Erythroblast (primary cell): Measurements from ENCODE around the gene MXI1.
A peak's percentile ranks its signal among the peaks of the same experiment; 100 is the strongest.
"Not testable (repeated sequence)": the region's sequence is repeated elsewhere in the genome, so short reads cannot be mapped to it uniquely, and the experiment has no call there.

ENCODE experiments used
- DNase-seq, 2 experiments: peaks; one replicate each; lab custom pipeline; 2025; lab: John Stamatoyannopoulos, UW
- GATA1 ChIP-seq: IDR thresholded peaks from 2 replicates; pipeline ENCODE4 v1.6.1; 2011; ENCODE audit warnings: low read depth, mild to moderate bottlenecking, control low read depth, low read length, moderate library complexity
- POLR2A ChIP-seq: IDR thresholded peaks from 2 replicates; pipeline ENCODE4 v1.6.1; 2011; ENCODE audit warnings: mild to moderate bottlenecking, low read length

MXI1 gene

GRCh38 chr10:110225756-110226542, 18.5 kb downstream of the MXI1 start:
- TF ChIP-seq POLR2A (peak; percentile 8), GATA1 (no peak)
- peak; percentile 94 to 97 for DNase-seq

DNA sequence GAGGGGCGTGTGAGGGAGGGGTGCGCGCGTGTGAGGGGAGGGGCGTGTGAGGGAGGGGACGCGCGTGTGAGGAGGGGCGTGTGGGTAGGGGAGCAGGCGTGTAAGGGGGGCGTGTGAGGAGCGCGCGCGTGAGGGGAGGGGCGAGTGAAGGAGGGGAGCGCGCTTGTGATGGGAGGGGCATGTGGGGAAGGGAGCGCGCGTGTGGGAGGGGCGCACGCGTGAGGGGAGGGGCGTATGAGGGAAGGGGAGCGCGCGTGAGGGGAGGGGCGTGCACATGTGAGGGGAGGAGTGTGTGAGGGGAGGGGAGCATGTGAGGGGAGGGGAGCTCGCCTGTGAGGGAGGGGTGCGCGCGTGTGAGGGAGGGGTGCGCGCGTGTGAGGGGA, 19.1 kb downstream of the MXI1 start:
- TF ChIP-seq GATA1: no peak
- peak; percentile 93 for DNase-seq

- TF ChIP-seq GATA1 (no peak), POLR2A (no peak)
- DNase-seq: peak; percentile 80 to 88
These were observed 19.7 kb downstream of the MXI1 start for GRCh38 chr10:110226926-110227641.

GRCh38 chr10:110228066-110228465, 20.7 kb downstream of the MXI1 start:
- TF ChIP-seq GATA1 (no peak), POLR2A (no peak)
- no peak for DNase-seq

DNA sequence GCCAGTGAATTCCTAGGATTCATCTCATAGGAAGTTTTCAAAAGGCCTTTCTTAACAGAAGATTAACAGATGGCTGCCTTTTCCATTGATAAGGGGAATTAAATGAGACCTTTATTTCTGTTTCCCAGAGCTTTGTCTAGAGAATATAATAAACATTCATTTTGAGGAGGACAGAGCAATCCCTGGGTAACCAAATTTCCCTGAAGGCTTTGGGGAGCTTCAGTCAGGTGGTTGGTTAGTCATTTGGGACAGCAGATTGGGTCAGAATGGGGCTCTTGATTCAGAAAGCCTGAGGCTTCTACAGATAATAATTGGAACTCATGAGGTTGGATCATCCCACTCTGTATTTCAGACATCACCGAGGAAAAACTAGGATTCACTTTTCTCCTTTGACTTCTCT, 21.8 kb downstream of the MXI1 start:
- no peak for DNase-seq

GRCh38 chr10:110233846-110234245, 26.4 kb downstream of the MXI1 start:
- DNase-seq: no peak

More for the DNA sequence above, 21.8 kb downstream of the MXI1 start:
- TF ChIP-seq POLR2A (no peak), GATA1 (no peak)

DNA sequence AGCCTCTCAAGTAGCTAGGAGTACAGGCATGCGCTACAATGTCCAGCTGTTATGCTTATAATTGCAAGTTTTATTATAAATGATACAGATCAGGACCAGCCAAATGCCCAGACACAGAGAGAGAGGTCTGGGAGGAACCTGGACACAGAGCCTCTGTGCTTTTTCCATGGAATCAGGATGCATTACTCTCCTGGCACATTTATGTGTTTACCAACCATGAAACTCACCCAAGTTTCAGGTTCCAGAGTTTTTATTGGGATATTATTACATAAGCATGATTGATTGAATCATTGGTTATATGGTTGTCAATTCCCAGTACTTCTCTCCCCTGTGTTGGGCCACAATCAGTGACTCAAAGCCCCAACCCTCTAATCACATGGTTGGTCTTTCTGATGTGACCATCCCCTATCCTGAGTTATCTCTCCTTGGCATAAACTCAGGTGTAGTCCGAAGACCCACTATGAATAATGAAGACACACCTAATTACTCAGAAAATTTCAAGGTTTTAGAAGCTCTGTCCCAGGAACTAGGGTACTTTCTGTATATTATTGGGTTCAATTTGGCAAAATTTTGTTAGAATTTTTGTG, 30.6 kb downstream of the MXI1 start:
- TF ChIP-seq GATA1 (no peak), POLR2A (no peak)
- DNase-seq: no peak

More at GRCh38 chr10:110233846-110234245, 26.4 kb downstream of the MXI1 start:
- TF ChIP-seq POLR2A (no peak), GATA1 (no peak)

GRCh38 chr10:110239892-110240291, 32.5 kb downstream of the MXI1 start:
- TF ChIP-seq GATA1 (no peak), POLR2A (no peak)
- no peak for DNase-seq

DNA sequence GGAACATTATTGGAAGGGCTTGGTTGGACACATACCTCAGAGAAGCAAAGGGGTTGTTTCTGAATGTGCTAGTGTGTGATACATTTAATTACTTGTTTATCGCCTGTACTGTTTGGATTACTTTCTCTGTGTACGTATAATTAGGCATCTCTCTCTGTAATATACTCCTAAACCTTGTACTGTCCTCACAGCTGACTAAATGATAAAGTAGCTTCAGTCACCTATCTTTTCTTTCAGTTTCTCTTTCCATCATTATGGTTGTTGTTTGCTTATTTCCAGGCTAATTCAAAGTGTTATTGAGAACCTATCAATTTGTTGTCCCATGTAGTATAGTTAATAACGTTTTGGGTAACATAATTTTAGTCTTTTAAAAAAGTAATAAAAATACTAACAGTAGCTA, 34.0 kb downstream of the MXI1 start:
- DNase-seq: peak; percentile 45 to 68
- no peak for TF ChIP-seq POLR2A
- TF ChIP-seq GATA1: no peak

DNA sequence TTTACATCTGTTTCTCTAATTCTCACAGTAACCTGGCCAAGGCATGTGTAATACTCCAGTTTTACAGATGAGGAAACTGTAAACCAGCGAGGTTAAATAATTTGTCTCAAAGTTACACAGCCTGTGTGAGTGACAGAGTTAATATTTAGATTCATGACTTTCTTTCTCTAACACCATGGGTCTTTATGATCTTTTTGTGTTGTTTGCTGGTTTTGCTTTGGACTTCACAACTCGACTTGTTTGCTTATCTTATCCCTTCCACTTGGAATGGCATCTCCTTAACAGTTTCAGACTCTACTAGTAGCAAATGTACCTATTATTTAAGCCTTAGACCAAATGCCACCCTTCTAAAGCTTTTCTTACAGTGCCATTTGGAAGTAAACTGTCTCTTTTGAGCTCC, 34.4 kb downstream of the MXI1 start:
- peak in 1 of 2 experiments; percentile 68 for DNase-seq
- no peak for TF ChIP-seq GATA1
- TF ChIP-seq POLR2A: no peak

- no peak for TF ChIP-seq POLR2A
- TF ChIP-seq GATA1: no peak
- DNase-seq: no peak
These were observed 35.1 kb downstream of the MXI1 start for GRCh38 chr10:110242511-110242910.

DNA sequence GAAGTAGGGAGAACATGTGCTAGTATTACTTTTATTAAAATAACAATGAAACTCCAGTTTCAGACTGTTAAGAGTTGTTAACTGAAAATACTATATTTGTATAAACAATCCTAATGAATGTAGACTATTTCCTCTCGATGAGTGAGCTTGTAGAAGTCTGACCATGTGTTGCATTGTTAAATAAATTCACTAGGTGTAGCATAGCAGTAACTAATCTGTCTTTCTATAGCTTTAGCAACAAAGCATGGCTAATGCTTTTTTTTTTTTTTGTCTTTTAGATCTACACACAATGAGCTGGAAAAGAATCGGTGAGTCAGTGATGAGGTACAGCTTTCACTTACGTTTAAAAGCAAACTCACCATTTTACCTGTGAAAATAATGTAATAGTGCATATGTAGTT, 37.1 kb downstream of the MXI1 start:
- no peak for TF ChIP-seq GATA1
- TF ChIP-seq POLR2A: no peak
- no peak for DNase-seq

DNA sequence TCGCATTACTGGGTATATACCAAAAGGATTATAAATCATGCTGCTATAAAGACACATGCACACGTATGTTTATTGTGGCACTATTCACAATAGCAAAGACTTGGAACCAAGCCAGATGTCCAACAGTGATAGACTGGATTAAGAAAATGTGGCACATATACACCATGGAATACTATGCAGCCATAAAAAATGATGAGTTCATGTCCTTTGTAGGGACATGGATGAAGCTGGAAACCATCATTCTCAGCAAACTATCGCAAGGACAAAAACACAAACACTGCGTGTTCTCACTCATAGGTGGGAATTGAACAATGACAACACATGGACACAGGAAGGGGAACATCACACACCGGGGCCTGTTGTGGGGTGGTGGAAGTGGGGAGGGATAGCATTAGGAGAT, 40.4 kb downstream of the MXI1 start:
- DNase-seq: not testable (repeated sequence)

DNA sequence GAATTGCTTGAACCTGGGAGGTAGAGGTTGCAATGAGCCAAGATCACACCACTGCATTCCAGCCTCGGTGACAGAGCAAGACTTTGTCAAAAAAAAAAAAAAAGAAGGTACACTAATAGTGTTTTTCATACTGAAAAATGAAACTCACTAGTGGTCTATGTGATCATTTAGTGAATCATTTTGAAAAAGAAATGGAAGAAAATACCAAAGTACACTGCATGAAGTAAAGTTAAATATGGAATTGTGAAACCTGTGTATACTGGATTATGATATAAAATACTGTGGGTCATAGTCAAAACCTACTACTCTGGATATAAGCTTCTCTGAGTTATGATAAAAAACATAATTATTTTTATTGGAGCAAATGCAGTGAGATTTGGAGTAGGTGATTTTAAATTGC, 42.1 kb downstream of the MXI1 start:
- not testable (repeated sequence) for DNase-seq

- not testable (repeated sequence) for DNase-seq
These were observed 44.0 kb downstream of the MXI1 start for GRCh38 chr10:110251392-110251791.
